HG03558 (cell line): ENCODE measurements around the gene BRD4.

Experiments used
- ATAC-seq: cut with Tn5 transposase; IDR thresholded peaks from one replicate; pipeline ENCODE4 v1.9.1; 2021; ENCODE audit warnings: moderate number of reproducible peaks; ENCODE audit not compliant: unreplicated experiment; ENCODE audit errors: extremely low read depth

The BRD4 gene

GRCh38 chr19:15199661-15200552 is 132.4 kb downstream of the BRD4 start:
- no peak for ATAC-seq

- ATAC-seq, result no peak
These were observed 133.2 kb downstream of the BRD4 start for GRCh38 chr19:15198951-15199660.

- no peak for ATAC-seq
These were observed 134.4 kb downstream of the BRD4 start for GRCh38 chr19:15197942-15198341.

DNA sequence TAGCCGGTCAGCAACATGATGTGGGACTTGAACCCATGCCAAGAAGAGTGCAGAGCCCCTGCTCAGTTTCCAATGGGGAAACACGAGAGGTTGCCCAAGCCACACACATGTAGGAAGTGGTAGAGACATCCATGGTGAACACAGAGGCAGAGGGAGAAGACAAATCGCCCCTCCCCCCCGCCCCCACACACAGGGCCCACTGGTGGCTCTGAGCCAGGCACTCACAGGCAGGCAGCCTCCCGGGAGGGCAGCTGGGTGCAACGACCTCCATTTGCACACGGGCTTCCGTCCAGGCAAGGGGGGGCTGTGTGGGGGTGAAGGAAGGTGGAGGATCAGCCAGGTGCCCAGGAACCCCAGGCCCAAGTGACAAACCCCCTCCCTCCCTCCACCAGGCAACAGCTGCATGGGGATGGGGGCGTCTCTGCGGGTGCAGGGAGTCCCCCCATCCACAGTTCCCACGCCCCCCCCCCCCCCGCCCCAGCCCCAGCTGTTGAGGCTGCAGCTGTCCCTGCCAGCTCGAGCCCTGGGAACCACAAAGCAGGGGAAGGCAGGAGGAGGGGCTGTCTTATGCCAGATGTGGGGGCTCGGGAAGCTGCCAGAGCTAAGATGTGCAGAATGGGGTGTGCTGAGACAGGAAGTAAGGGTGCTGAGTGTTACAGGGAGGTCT is 134.9 kb downstream of the BRD4 start:
- ATAC-seq, result no peak

DNA sequence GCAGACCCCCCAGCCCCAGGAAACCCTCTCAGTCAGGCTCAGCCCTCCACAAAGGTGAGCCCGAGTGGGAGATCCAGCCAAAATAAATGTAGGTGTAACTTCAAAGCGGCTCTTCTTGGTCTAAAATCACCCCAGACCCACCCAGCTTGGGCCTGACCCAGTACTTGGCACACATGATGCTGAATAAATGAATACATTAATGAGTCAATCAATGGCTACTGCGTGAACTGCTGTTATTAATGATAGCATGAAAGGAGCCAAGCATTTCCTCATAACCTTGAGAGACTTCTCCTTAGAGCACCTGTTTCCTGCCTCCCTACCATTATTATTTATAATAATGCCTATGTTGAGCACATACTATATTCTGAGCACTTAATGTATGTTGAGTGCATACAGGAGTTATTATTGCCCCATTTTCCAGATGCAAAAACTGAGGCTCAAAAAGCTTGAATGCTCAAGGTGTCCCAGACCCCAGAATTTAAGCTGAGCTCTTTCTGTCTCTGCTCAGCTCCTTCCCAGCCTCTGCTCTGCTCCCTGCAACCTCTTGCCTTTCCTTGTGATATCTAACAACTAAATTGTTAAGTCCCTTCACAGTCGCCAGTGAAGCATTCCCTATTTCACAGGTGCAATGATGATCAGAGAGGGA is 135.9 kb downstream of the BRD4 start:
- no peak for ATAC-seq

- no peak for ATAC-seq
These were observed 136.7 kb downstream of the BRD4 start for GRCh38 chr19:15195371-15196334.

- no peak for ATAC-seq
These were observed 137.4 kb downstream of the BRD4 start for GRCh38 chr19:15194938-15195337.

DNA sequence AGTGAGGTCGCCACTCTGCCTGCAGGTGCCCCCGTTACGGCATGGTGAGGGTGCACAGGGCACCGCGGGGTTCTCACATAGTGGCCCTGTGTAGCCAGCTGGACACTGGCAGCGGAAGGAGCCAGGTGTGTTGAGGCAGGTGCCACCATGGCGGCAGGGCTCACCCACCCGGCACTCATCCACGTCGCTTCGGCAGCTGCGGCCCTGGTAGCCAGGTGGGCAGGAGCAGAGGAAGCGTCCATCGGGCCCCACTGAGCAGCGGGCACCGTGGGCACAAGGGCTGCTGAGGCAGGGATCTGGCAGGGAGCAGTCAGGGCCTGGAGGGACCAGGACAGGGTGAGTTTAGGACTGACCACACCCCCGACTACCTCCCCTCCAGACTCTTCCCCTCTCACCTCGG is 140.4 kb downstream of the BRD4 start:
- no peak for ATAC-seq

- ATAC-seq, result no peak
These were observed 140.8 kb downstream of the BRD4 start for GRCh38 chr19:15191514-15191913.

GRCh38 chr19:15188851-15189250 is 143.5 kb downstream of the BRD4 start:
- ATAC-seq, result no peak

- no peak for ATAC-seq
These were observed 145.0 kb downstream of the BRD4 start for GRCh38 chr19:15187026-15188007.
